Cardiac septum (tissue), 1 donor: ENCODE data around the gene FGD4. TPM values are rescaled to one million over a fixed set of nuclear protein-coding genes. Genes with fewer than 3 reads are reported as not detected.
"Not testable (repeated sequence)": the region's sequence is repeated elsewhere in the genome, so short reads cannot be mapped to it uniquely, and the experiment has no call there.

Experiments
- DNase-seq: peaks from one replicate; pipeline ENCODE4 v3.0.0-alpha.2; 2020; ENCODE audit warnings: low spot score
- intact Hi-C: fragments of 100-400 bp; cut with DNase I; formaldehyde crosslinking; loops from one replicate; pipeline ENCODE4 v1.14.0; 2022
- total RNA-seq: library from RNA; stranded (reverse); fragmentation: NEBNext Ultra II Directional; extraction: Animal tissue kit (Norgen Biotek cat#: 25700); gene quantifications from one replicate; pipeline ENCODE4 v1.2.1, GENCODE V29; 2021
- donor health status: DM: no; HTN: no; CAD: no.

Gene FGD4
- total RNA-seq, 1 donor from 2014 or later = 19.4 TPM

DNA sequence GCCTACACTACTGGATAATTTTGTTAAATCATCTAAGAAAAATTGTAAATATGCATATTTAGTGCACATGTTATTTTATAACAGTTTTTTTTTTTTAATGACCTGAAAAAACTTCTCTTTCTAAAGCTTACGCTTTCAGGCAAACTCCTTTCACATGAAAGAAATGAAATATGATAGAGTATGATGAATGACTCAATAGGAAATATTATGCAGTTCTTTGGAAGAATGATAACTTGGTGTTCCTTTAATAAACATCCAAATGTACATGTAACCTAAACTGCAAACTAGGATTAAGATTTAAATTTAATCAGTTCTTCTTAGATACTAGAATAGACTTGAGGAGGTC, 136.6 kb downstream of the FGD4 start:
- no peak for DNase-seq
- intact Hi-C loops = loop anchor here (10.0 kb wide), 1 partner anchor 51 kb away; no protein-coding TSS in a partner anchor

DNA sequence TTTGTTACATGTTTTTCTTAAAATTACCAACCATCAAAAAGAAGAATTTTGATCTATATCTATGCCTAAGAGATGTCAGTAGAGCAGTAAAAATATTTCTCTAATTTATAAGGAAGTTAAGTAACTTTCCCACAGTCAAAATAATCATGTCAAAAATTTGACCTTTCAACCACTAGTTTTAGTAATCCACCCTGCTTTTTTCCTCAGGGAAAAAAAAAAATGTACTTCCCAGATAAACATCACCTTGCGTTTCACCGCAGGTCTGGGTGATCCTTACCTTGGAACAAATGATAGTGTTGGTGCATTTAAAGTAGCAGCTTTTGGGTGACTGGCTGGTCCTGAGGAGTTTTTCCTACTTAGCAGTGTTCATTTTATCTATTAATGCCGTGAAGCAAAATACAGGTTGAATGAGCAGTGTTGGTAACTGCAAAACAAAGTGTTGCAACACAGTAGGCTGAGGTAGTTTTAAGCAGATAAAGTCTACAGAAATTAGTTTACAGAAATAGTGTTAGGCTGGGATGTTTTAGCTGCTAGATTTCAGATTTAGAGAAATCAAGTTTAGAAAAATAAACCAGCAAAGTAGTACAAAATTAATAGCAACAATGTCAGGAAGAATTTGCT, 142.5 kb downstream of the FGD4 start:
- DNase-seq = no peak
- intact Hi-C loops = loop anchor here (2.0 to 10.0 kb wide), 2 partner anchors 85 to 113 kb away; no protein-coding TSS in a partner anchor

GRCh38 chr12:32542428-32543229, 143.3 kb downstream of the FGD4 start:
- DNase-seq = no peak
- intact Hi-C loops = loop anchor here (2.0 to 10.0 kb wide), 2 partner anchors 86 to 112 kb away; no protein-coding TSS in a partner anchor

DNA sequence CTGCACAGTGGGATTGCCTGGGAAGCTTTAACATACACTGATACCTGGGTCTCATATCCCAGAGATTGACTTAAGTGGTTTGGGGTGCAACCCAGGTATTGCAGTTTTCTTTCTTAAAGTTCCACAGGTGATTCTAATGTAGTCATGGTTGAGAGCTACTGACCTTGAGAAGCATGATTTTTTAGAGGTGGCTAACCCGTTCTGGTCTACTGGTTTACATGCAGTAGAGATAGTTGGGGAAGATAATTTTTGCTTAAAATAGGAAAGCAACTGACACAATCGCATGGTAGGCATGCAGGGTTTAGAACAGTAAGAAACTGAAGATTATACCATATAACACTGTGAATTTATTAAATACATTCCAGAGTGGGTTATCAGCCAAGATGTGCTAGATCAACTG, 145.5 kb downstream of the FGD4 start:
- no peak for DNase-seq
- intact Hi-C loops = loop anchor here (10.0 kb wide), 1 partner anchor 110 kb away; no protein-coding TSS in a partner anchor

- intact Hi-C loops = loop anchor here (10.0 kb wide), 1 partner anchor 109 kb away; no protein-coding TSS in a partner anchor
- DNase-seq = no peak
Measured at GRCh38 chr12:32545413-32545980, 146.1 kb downstream of the FGD4 start.

GRCh38 chr12:32546272-32546671, 146.9 kb downstream of the FGD4 start:
- intact Hi-C loops = loop anchor here (10.0 kb wide), 1 partner anchor 109 kb away; no protein-coding TSS in a partner anchor
- DNase-seq = no peak

GRCh38 chr12:32548691-32549281, 149.4 kb downstream of the FGD4 start:
- intact Hi-C loops = loop anchor here (2.0 to 10.0 kb wide), 2 partner anchors 18 to 106 kb away; no protein-coding TSS in a partner anchor
- DNase-seq = no peak

GRCh38 chr12:32549675-32550079, 150.3 kb downstream of the FGD4 start:
- intact Hi-C loops = loop anchor here (2.0 to 10.0 kb wide), 2 partner anchors 17 to 105 kb away; no protein-coding TSS in a partner anchor
- no peak for DNase-seq

DNA sequence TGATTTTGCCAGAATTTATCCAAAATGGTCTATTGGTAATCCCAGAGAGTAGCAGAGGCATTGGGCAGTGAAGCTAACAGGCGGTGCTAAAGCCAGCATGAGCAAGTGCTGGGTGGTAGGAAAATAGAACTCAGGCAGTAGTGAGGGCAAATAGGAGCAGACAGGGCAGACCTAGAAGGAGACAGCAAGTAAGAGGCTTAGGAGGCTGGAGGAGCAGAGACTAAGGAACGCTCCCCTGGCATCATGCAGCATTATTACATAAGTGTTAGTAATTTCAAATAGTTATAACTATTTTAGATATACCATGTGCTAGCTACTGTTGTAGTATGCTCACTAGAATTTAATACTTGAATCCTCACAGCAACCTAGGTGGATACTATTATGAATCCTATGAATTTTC, 151.7 kb downstream of the FGD4 start:
- intact Hi-C loops = no loop called here
- DNase-seq = no peak

GRCh38 chr12:32558903-32559302, 159.5 kb downstream of the FGD4 start:
- intact Hi-C loops = no loop called here

DNA sequence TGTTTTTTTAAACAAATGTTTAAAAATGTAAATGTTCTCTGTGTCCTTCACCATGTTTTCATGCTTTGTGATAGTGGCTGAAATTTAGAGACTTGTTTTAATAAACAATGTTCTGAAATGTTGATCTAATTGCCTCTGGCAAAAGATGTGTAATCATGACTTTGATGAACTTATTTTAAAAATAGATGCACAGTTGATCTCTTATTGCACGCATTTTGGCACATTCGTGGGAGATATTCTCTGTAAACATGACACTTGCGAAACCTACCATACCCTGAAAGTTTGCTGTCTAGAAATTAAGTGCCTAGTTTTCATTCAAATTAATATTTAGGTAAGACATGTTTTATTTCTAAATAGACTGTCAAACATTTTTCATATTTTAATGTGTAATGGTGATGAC, 160.1 kb downstream of the FGD4 start:
- DNase-seq = no peak
- intact Hi-C loops = no loop called here

More at GRCh38 chr12:32558903-32559302, 159.5 kb downstream of the FGD4 start:
- DNase-seq = no peak

DNA sequence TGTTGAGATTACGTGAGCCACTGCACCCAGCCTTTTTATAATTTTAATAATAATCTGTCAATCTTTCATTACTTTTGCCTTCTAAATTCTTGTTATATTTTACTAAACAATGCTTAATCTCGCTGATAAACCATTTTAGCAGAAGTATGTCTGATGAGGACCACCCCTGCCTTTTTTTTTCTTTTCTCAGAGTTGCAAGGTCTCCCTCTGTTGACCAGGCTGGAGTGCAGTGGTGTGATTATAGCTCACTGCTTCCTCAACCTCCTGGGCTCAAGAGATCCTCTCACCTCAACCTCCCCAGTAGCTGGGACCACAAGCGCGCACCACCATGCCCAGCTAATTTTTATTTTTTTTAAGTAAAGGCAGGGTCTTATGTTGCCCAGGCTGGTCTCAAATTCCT, 161.2 kb downstream of the FGD4 start:
- DNase-seq = no peak
- intact Hi-C loops = no loop called here

DNA sequence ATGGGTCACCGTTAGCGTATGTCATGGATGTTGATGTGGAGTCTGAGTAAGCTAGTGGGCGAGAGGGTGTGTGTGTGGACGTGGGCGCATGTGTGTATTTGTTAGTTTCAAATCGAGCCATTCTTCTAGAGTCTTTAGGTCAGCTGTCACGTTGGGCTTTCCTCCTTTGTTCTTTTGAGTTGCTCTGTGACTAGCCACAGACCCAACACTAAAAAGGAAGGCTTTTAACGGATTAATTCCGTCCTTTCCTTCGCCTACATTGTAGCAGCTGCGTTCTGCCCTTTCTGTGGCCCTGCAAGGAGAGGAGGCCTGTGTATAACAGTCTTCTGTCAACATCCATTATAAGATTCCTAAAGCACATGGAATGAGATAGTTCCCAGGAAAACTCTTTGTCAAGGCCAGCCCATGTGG, 162.6 kb downstream of the FGD4 start:
- intact Hi-C loops = no loop called here
- DNase-seq = no peak

DNA sequence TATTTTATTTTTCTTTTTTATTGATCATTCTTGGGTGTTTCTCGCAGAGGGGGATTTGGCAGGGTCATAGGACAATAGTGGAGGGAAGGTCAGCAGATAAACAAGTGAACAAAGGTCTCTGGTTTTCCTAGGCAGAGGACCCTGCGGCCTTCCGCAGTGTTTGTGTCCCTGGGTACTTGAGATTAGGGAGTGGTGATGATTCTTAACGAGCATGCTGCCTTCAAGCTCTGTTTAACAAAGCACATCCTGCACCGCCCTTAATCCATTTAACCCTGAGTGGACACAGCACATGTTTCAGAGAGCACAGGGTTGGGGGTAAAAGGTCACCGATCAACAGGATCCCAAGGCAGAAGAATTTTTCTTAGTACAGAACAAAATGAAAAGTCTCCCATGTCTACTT, 163.1 kb downstream of the FGD4 start:
- DNase-seq, intact Hi-C loops: not testable (repeated sequence)

DNA sequence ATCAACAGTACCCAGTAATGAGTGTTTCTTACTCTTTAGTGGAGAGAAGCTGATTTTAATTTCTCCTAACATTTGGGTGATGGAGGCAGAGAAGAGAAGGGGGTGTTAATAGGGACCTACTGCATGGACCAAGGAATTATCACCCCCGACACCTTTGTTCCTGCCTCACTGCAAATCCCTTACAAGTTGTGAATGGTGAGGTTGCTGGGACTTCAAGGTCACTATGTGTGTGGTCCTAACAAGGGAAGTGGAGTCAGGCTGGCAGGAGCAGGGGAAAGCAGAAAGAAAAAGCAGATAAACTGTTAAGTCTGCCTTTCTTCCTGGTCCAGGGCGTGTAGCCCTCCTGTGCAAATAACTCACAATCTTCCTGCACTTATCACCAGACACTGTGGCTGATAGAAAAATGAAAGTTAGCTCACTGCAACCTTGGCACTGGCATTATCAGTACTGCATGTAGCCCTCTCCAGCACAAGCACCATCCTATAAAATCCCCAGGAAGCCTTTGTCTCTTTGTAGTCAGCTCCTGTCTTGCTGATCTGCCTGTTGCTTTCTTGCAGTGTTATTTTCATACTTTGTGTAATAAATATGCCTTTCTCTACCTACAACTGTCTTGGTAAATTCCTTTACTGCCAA, 167.4 kb downstream of the FGD4 start:
- intact Hi-C loops = loop anchor here (2.0 to 5.0 kb wide), 2 partner anchors 18 to 459 kb away; partner anchors contain the start of gene BICD1

DNA sequence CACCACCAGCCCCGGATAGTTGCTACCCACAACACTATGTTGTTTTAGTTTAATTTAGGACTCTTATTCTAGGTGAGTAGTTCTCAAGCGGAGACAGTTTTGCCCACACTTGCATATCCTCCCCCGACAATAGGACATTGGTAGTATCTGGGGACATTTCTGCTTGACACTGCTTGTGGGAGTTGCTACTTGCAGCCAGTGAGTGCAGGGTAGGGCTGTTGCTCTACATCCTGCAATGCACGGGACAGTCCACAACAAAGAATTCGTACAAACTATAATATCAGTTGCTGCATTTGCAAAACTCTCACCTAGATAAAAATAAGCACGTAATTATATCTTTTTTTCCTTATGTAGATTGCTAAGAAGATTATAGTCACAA, 167.9 kb downstream of the FGD4 start:
- intact Hi-C loops = loop anchor here (2.0 to 5.0 kb wide), 2 partner anchors 18 to 460 kb away; partner anchors contain the start of gene BICD1
- DNase-seq = no peak

More for the DNA sequence above, 167.4 kb downstream of the FGD4 start:
- DNase-seq = no peak

GRCh38 chr12:32568228-32568627, 168.9 kb downstream of the FGD4 start:
- DNase-seq = no peak
- intact Hi-C loops = loop anchor here (5.0 kb wide), 1 partner anchor 461 kb away; the partner anchor contains the start of gene BICD1

GRCh38 chr12:32569259-32569658, 169.9 kb downstream of the FGD4 start:
- intact Hi-C loops = loop anchor here (5.0 kb wide), 1 partner anchor 462 kb away; the partner anchor contains the start of gene BICD1
- DNase-seq = no peak

GRCh38 chr12:32574585-32574984, 175.2 kb downstream of the FGD4 start:
- intact Hi-C loops = no loop called here
- DNase-seq = no peak
